ENCODE measurements around the gene PEX10. TPM values are rescaled to one million over a fixed set of nuclear protein-coding genes. Genes with fewer than 3 reads are reported as not detected.
"Not testable (repeated sequence)": the region's sequence is repeated elsewhere in the genome, so short reads cannot be mapped to it uniquely, and the experiment has no call there.

The PEX10 gene
- total RNA-seq, 2 donors from 2014 or later: 10.7 to 18.9 TPM

- DNase-seq (ENCODE audit: low spot score) (no peak), ATAC-seq (no peak)
- Mint-ChIP-seq H3K9me3 (no peaks in the 10 kb centered on the region), H3K4me3 (no peak overlapping the region), H3K36me3 (no peaks in the 10 kb centered on the region), H3K4me1 (ENCODE audit: low read depth in 2 of 2) (no peaks in the 10 kb centered on the region), H3K27me3 (peaks cover 0 to 3% of the 10 kb centered on the region in 2 donors), H3K27ac (no peak overlapping the region)
Measured at GRCh38 chr1:2448098-2448445, 35.7 kb upstream of the PEX10 start.

- DNase-seq (ENCODE audit: low spot score): no peak
- no peak overlapping the region for H3K27ac Mint-ChIP-seq
- no peaks in the 10 kb centered on the region for H3K36me3 Mint-ChIP-seq
- no peaks in the 10 kb centered on the region for H3K4me1 Mint-ChIP-seq (ENCODE audit: low read depth in 2 of 2)
- peaks cover 0 to 3% of the 10 kb centered on the region in 2 donors for H3K27me3 Mint-ChIP-seq
- H3K4me3 Mint-ChIP-seq: no peak overlapping the region
- no peak for ATAC-seq
- H3K9me3 Mint-ChIP-seq: no peaks in the 10 kb centered on the region
Measured at GRCh38 chr1:2447276-2448097, 35.1 kb upstream of the PEX10 start.

DNA sequence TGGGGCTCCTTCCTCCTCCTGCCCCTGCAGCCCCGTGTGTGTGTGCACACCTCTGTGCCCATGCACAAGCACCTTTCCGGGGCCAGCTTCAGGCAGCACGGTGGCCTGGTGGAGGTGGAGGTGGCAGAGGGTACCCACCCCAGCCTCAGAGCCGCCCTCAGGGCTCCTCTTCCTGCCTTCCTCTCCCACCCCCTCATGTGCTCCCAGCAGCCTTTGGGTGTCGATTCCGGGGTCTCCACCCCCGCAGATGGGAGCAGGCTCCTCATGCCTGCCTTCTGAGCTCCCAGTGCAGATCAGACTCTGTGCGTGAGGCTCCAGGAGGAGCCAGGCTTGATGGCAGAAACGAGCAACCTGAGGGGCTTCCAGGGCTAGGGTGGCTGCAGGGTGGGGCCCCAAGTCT, 34.5 kb upstream of the PEX10 start:
- peaks cover 0 to 3% of the 10 kb centered on the region in 2 donors for H3K27me3 Mint-ChIP-seq
- H3K9me3 Mint-ChIP-seq: no peaks in the 10 kb centered on the region
- no peak overlapping the region for H3K27ac Mint-ChIP-seq
- ATAC-seq: no peak
- no peaks in the 10 kb centered on the region for H3K4me1 Mint-ChIP-seq (ENCODE audit: low read depth in 2 of 2)
- H3K4me3 Mint-ChIP-seq: no peak overlapping the region
- DNase-seq (ENCODE audit: low spot score): no peak
- no peaks in the 10 kb centered on the region for H3K36me3 Mint-ChIP-seq

DNA sequence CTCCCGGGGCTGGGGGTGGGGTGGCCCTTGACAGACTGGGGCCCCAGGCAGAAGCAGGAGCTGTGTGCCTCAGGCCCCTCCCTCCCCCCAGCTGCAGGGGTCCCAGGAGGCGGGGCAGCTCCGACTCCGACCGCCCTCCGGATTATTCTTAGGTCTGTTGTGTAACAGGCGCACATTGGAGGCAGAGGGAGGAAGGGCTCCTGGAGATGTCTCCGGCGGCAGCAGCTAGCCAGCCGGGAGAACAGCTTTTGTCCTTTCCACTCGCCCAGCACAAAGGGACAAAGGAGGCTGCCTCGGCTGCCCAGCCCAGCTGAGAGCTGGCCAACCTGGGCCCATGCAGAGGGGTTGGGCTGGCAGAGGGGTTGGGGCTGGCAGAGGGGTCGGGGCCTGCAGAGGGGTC, 34.0 kb upstream of the PEX10 start:
- H3K4me1 Mint-ChIP-seq (ENCODE audit: low read depth in 2 of 2): no peaks in the 10 kb centered on the region
- no peaks in the 10 kb centered on the region for H3K9me3 Mint-ChIP-seq
- ATAC-seq (no peak), DNase-seq (ENCODE audit: low spot score) (no peak)
- H3K36me3 Mint-ChIP-seq: no peaks in the 10 kb centered on the region
- no peak overlapping the region for H3K27ac Mint-ChIP-seq
- no peak overlapping the region for H3K4me3 Mint-ChIP-seq
- peaks cover 0 to 3% of the 10 kb centered on the region in 2 donors for H3K27me3 Mint-ChIP-seq

DNA sequence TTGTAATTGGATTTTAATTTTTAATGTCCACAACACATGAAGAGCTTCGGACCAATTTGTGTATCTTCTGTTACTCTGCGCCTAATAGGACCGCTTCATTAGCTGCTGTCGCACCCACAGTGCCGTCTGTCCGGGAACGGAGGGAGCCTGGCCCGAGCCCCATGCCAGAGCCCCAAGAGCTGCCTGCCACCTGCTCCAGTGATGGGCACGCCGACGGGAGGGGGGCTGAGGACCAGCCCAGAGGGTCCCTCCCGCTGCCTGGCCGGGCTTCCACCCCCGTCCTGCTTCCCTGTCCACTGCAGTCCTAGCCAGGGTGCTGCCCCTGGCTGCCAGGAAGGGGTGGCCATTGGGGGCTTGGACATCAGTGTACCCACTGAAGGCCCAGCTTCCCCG, 33.5 kb upstream of the PEX10 start:
- H3K36me3 Mint-ChIP-seq: no peaks in the 10 kb centered on the region
- ATAC-seq (no peak), DNase-seq (ENCODE audit: low spot score) (no peak)
- peaks cover 0 to 3% of the 10 kb centered on the region in 2 donors for H3K27me3 Mint-ChIP-seq
- H3K27ac Mint-ChIP-seq: no peak overlapping the region
- H3K9me3 Mint-ChIP-seq: no peaks in the 10 kb centered on the region
- no peak overlapping the region for H3K4me3 Mint-ChIP-seq
- no peaks in the 10 kb centered on the region for H3K4me1 Mint-ChIP-seq (ENCODE audit: low read depth in 2 of 2)

DNA sequence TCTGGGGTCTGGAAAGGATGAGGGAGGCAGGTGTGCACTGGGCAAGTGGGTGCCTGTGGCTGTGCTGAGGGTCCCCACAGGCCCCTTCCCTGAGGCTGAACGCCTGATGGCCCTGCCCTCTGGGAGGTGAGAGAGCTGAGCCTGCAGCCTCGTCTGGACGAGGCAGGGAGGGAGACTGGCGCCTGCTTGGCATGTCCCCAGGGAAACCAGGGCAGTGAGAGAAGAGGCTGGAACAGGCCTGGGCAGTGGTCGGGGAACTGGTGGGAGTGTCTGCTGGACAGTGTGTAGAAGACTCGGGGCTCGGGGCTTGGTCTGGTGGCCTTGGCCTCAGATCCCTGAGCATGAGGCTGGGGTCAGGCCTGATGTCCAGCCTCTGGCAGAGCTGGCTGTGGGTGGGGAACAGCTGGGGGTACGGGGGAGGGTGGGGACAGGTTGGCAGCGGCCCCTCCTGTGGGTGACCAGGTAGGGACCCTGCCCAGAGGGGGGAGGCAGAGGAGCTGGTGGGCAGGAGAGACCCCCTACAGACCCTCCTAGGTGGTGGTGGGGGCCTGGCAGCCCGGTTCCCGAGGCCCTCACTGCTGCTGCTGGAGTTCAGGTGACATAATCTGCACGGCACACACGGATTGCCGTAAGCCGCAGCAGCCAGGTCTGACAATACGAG, 32.9 kb upstream of the PEX10 start:
- Mint-ChIP-seq H3K27me3 (peaks cover 0 to 3% of the 10 kb centered on the region in 2 donors), H3K4me3 (no peak overlapping the region), H3K9me3 (no peaks in the 10 kb centered on the region), H3K4me1 (ENCODE audit: low read depth in 2 of 2) (no peaks in the 10 kb centered on the region), H3K27ac (no peak overlapping the region), H3K36me3 (no peaks in the 10 kb centered on the region)
- DNase-seq (ENCODE audit: low spot score): no peak
- ATAC-seq: no peak

GRCh38 chr1:2444138-2444591, 31.8 kb upstream of the PEX10 start:
- no peaks in the 10 kb centered on the region for H3K36me3 Mint-ChIP-seq
- peaks cover 0 to 3% of the 10 kb centered on the region in 2 donors for H3K27me3 Mint-ChIP-seq
- no peak overlapping the region for H3K4me3 Mint-ChIP-seq
- ATAC-seq (no peak), DNase-seq (ENCODE audit: low spot score) (no peak)
- H3K27ac Mint-ChIP-seq: no peak overlapping the region
- no peaks in the 10 kb centered on the region for H3K9me3 Mint-ChIP-seq
- no peaks in the 10 kb centered on the region for H3K4me1 Mint-ChIP-seq (ENCODE audit: low read depth in 2 of 2)

GRCh38 chr1:2443277-2444137, 31.1 kb upstream of the PEX10 start:
- ATAC-seq (no peak), DNase-seq (ENCODE audit: low spot score) (no peak)
- Mint-ChIP-seq H3K27me3 (peaks cover 0 to 3% of the 10 kb centered on the region in 2 donors), H3K36me3 (no peaks in the 10 kb centered on the region), H3K9me3 (no peaks in the 10 kb centered on the region), H3K27ac (no peak overlapping the region), H3K4me3 (no peak overlapping the region), H3K4me1 (ENCODE audit: low read depth in 2 of 2) (no peaks in the 10 kb centered on the region)

GRCh38 chr1:2442661-2443060, 30.3 kb upstream of the PEX10 start:
- ATAC-seq: no peak
- no peak for DNase-seq (ENCODE audit: low spot score)
- Mint-ChIP-seq H3K27ac (no peak overlapping the region), H3K27me3 (peaks cover 0 to 3% of the 10 kb centered on the region in 2 donors), H3K9me3 (no peaks in the 10 kb centered on the region), H3K4me1 (ENCODE audit: low read depth in 2 of 2) (no peaks in the 10 kb centered on the region), H3K4me3 (no peak overlapping the region), H3K36me3 (no peaks in the 10 kb centered on the region)

GRCh38 chr1:2441746-2442145, 29.4 kb upstream of the PEX10 start:
- ATAC-seq (no peak), DNase-seq (ENCODE audit: low spot score) (no peak)
- Mint-ChIP-seq H3K9me3 (no peaks in the 10 kb centered on the region), H3K27ac (no peak overlapping the region), H3K4me3 (no peak overlapping the region), H3K36me3 (no peaks in the 10 kb centered on the region), H3K4me1 (ENCODE audit: low read depth in 2 of 2) (peaks cover 0 to 3% of the 10 kb centered on the region in 2 donors), H3K27me3 (peaks cover 0 to 3% of the 10 kb centered on the region in 2 donors)

- ATAC-seq: not testable (repeated sequence)
Measured at GRCh38 chr1:2440346-2440745, 28.0 kb upstream of the PEX10 start.

DNA sequence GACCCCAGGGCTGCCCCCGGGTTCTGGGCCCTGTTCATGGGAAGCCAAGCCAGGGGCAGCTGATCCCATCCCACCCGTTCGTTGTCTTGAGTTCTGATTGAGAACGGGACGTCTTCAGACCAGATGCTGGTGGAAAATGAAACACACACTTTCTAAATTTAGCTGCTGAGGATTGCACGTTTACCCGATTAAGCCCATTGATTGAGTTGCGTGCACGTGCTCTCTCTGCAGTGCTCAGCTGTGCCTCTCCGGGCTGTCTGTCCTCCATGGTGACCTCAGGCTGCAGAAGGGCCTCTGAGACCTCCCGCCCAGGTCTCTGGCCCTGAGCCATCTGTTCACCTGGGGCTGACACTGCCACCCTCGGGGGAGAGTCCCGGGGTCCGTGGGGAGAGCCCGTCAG, 27.0 kb upstream of the PEX10 start:
- Mint-ChIP-seq H3K4me3 (no peak overlapping the region), H3K36me3 (no peaks in the 10 kb centered on the region), H3K4me1 (ENCODE audit: low read depth in 2 of 2) (peaks cover 0 to 3% of the 10 kb centered on the region in 2 donors), H3K27ac (no peak overlapping the region), H3K9me3 (no peaks in the 10 kb centered on the region), H3K27me3 (no peaks in the 10 kb centered on the region)
- ATAC-seq (no peak), DNase-seq (ENCODE audit: low spot score) (no peak)

More at GRCh38 chr1:2440346-2440745, 28.0 kb upstream of the PEX10 start:
- H3K27me3 Mint-ChIP-seq; H3K4me3 Mint-ChIP-seq; H3K9me3 Mint-ChIP-seq; H3K27ac Mint-ChIP-seq; H3K4me1 Mint-ChIP-seq (ENCODE audit: low read depth in 2 of 2); H3K36me3 Mint-ChIP-seq: not testable (repeated sequence)
- peak; percentile 68 for DNase-seq (ENCODE audit: low spot score)

- Mint-ChIP-seq H3K27me3 (no peaks in the 10 kb centered on the region), H3K9me3 (no peaks in the 10 kb centered on the region), H3K4me3 (no peak overlapping the region), H3K27ac (no peak overlapping the region), H3K36me3 (no peaks in the 10 kb centered on the region), H3K4me1 (ENCODE audit: low read depth in 2 of 2) (peaks cover 0 to 3% of the 10 kb centered on the region in 2 donors)
- no peak for ATAC-seq
- no peak for DNase-seq (ENCODE audit: low spot score)
Measured at GRCh38 chr1:2438641-2439040, 26.3 kb upstream of the PEX10 start.

- no peaks in the 10 kb centered on the region for H3K27me3 Mint-ChIP-seq
- DNase-seq (ENCODE audit: low spot score) (no peak), ATAC-seq (no peak)
- no peaks in the 10 kb centered on the region for H3K36me3 Mint-ChIP-seq
- no peaks in the 10 kb centered on the region for H3K9me3 Mint-ChIP-seq
- H3K4me3 Mint-ChIP-seq: no peak overlapping the region
- H3K4me1 Mint-ChIP-seq (ENCODE audit: low read depth in 2 of 2): peaks cover 0 to 3% of the 10 kb centered on the region in 2 donors
- H3K27ac Mint-ChIP-seq: no peak overlapping the region
Measured at GRCh38 chr1:2438038-2438437, 25.7 kb upstream of the PEX10 start.
